Brain microvascular endothelial cell (primary cell): ENCODE results near the gene ABCG1.

Experiments used
- DNase-seq: peaks from one replicate; pipeline ENCODE4 v3.0.0-alpha.2; 2020
- H3K27ac ChIP-seq: fragments of 250-450 bp; sonication (Bioruptor Pico); 2 replicates; pipeline ENCODE4 v1.5.1; 2020; ENCODE audit warnings: mild to moderate bottlenecking, moderate library complexity
- H3K27me3 ChIP-seq: fragments of 250-450 bp; sonication (Bioruptor Pico); replicated peaks from 2 replicates; pipeline ENCODE4 v1.5.1; 2020; ENCODE audit warnings: mild to moderate bottlenecking
- H3K36me3 ChIP-seq: fragments of 250-450 bp; sonication (Bioruptor Pico); replicated peaks from 2 replicates; pipeline ENCODE4 v1.5.1; 2020; ENCODE audit warnings: mild to moderate bottlenecking
- H3K4me3 ChIP-seq: 2 replicates; pipeline ENCODE4 v1.5.1; 2011; ENCODE audit warnings: low read depth, mild to moderate bottlenecking, control low read depth, low read length, moderate library complexity
- in situ Hi-C: cut with HindIII; loops from 2 replicates; pipeline ENCODE4 v1.10.0; 2017; ENCODE audit warnings: low sequenced_read_pairs, low pct_ligation_motif_present
- TF ChIP-seq, protein P1 (sequence below): IDR thresholded peaks from 2 replicates; pipeline ENCODE4 v1.5.1; 2011; ENCODE audit warnings: low read depth, mild to moderate bottlenecking, moderate library complexity, low read length, control low read depth, inconsistent platforms; ENCODE audit errors: missing control alignments

ABCG1 gene

DNA sequence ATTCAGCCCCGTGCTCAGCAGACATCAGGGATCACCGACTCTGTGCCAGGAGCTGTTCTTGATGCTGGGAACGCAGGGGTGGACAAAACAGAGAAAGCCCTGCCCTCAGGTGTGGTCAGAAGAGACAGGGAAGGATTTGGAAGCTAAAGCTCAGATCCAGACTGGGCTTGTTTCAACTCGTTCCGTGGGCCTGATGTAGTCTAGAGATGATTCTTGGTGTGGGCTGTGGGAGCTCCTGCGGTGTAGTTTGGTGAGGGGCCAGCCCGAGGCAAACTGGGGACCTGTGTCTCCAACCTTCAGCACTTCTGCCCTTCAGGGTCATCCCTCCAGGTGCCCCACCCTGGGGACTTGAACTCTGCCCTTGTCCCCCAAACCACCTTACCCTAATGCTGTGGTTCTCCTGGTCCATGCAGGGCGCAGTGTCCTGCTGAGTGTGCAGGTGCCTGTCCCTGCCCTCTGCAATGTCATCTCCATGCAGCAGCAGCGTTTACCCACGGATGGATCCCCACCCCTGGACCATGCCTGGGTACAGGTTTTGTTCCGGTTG, 17.3 kb upstream of the ABCG1 start:
- TF ChIP-seq, protein P1, sequence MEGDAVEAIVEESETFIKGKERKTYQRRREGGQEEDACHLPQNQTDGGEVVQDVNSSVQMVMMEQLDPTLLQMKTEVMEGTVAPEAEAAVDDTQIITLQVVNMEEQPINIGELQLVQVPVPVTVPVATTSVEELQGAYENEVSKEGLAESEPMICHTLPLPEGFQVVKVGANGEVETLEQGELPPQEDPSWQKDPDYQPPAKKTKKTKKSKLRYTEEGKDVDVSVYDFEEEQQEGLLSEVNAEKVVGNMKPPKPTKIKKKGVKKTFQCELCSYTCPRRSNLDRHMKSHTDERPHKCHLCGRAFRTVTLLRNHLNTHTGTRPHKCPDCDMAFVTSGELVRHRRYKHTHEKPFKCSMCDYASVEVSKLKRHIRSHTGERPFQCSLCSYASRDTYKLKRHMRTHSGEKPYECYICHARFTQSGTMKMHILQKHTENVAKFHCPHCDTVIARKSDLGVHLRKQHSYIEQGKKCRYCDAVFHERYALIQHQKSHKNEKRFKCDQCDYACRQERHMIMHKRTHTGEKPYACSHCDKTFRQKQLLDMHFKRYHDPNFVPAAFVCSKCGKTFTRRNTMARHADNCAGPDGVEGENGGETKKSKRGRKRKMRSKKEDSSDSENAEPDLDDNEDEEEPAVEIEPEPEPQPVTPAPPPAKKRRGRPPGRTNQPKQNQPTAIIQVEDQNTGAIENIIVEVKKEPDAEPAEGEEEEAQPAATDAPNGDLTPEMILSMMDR = no peak
- H3K27me3 ChIP-seq = no peaks in the 10 kb centered on the region
- H3K4me3 ChIP-seq = no peak overlapping the region
- H3K27ac ChIP-seq = no peak overlapping the region
- no peak for DNase-seq
- in situ Hi-C loops = no loop called here
- H3K36me3 ChIP-seq = no peaks in the 10 kb centered on the region

DNA sequence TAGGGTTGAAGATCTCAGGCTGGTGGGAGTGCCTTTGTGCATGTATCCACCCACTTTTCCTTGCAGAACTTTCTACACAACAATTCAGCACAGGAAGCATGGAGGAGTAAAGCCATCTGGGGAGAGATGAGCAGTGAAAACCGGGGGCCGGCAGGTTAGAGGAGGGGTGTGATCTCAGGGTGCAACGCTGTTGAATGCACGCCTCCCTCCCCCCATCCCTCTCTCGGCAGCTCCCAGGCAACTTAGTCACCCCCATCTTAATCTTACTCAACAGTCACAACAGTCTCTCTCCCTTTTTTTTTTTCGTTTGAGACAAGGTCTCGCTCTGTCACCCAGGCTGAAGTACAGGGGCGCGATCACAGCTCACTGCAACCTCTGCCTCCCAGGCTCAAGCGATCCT, 16.6 kb upstream of the ABCG1 start:
- TF ChIP-seq, protein P1 = no peak
- Histone ChIP-seq H3K36me3 (no peaks in the 10 kb centered on the region), H3K27ac (no peak overlapping the region), H3K4me3 (no peak overlapping the region), H3K27me3 (no peaks in the 10 kb centered on the region)
- no peak for DNase-seq
- in situ Hi-C loops = no loop called here

DNA sequence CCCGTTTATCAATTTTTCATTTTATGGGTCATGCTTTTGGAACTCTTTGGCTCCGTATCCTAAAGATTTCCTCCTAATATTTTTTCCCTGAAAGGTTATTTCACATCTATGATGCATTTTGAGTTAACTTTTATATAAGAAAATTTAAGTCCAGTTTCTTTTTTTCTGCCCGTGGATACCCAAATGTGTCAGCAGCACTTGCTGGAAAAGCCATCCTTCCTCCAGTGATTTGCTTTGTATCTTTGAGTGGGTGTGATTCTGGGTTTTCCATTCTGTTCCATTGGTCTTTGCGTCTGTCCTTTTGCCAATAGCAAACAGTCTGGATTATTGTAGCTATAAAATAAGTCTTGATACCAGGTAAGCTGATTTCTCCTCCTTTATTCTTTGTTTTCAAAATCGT, 15.6 kb upstream of the ABCG1 start:
- Histone ChIP-seq H3K27me3 (no peaks in the 10 kb centered on the region), H3K27ac (no peak overlapping the region), H3K36me3 (no peaks in the 10 kb centered on the region), H3K4me3 (no peak overlapping the region)
- in situ Hi-C loops = no loop called here
- DNase-seq = no peak
- TF ChIP-seq, protein P1 = no peak

DNA sequence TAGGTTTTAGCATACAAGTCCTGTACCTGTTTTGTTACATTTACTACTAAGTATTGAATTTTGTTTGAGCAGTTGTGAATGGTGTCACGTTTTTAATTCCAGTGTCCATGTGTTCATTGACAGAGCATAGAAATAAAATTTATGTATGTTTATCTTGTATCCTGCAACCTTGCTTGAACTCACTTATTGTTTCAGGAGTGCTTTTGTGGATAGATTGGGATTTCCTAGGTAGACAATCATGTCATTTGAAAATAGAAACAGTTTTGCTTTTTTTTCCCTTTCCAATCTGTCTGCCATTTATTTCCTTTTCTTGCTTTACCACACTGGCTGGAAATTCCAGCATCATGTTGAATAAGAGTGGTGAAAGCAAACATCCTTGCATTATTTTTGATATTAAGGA, 15.0 kb upstream of the ABCG1 start:
- H3K27me3 ChIP-seq = no peaks in the 10 kb centered on the region
- no peak overlapping the region for H3K27ac ChIP-seq
- no peak overlapping the region for H3K4me3 ChIP-seq
- DNase-seq = no peak
- no peaks in the 10 kb centered on the region for H3K36me3 ChIP-seq
- TF ChIP-seq, protein P1 = no peak
- in situ Hi-C loops = no loop called here

DNA sequence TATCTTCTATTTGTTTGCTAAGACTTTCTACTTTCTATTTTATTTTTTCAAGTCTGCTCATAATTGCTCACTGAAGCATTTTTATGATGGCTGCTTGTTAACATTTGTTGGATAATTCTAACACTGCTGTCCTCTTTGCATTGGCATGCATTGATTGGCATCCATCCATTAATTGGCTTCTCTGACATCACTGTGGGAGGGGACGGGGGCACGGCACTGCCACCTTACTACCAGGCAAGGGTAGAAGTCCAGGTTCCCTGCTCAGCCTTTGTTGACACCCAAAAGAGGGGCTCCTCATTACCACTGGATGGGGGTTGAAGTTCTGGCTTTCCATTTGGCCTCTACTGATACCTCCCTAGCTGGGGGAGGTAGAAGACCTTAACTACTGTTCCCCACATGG, 11.5 kb upstream of the ABCG1 start:
- DNase-seq = no peak
- Histone ChIP-seq H3K27ac (no peak overlapping the region), H3K4me3 (no peak overlapping the region), H3K27me3 (no peaks in the 10 kb centered on the region), H3K36me3 (no peaks in the 10 kb centered on the region)
- TF ChIP-seq, protein P1 = no peak
- in situ Hi-C loops = no loop called here

DNA sequence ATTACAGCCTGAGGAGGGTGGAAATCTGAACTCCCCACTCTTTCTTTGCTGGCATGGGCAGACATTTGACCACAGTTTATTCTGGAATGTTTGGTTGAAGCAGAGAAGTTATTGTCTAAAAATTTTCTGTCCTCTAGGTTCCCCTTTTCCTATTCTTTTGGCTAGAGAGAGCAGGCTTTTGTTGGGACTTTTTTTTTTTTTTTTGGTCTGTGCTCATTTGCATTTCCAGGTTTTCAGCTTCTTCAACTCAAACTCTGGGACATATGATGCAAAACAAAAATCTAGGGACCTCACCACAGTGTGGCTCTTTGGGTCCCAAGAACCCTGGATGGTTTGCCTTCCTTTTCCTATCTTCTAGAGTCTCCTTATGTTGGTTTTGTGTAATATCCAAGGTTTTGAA, 10.9 kb upstream of the ABCG1 start:
- in situ Hi-C loops = no loop called here
- Histone ChIP-seq H3K36me3 (no peaks in the 10 kb centered on the region), H3K4me3 (no peak overlapping the region), H3K27ac (no peak overlapping the region), H3K27me3 (no peaks in the 10 kb centered on the region)
- TF ChIP-seq, protein P1 = no peak
- no peak for DNase-seq
